ENCODE results near the gene TUBGCP6. TPM values are rescaled to one million over a fixed set of nuclear protein-coding genes. Genes with fewer than 3 reads are reported as not detected.

Gene TUBGCP6
- total and polyA plus RNA-seq, 2 donors (not counting 3 experiments of a cell fraction or from before 2014, with no cell fraction given) = 33.1 to 45.3 TPM

GRCh38 chr22:50264104-50264745 lies 19.4 kb upstream of the TUBGCP6 start:
- Histone ChIP-seq H4K20me1 (replicated peaks; ENCODE audit: control insufficient read depth, extremely low read depth, insufficient read depth, low read length) (no peaks in the 10 kb centered on the region), H3K36me3 (ENCODE audit: control insufficient read depth in 2 of 2, extremely low read depth in 1 of 2, insufficient read depth in 2 of 2, low read length in 2 of 2) (peaks cover 0 to 4% of the 10 kb centered on the region in 2 experiments), H3K27ac (ENCODE audit: insufficient read depth, low read depth, low read length) (no peak overlapping the region), H2AFZ (ENCODE audit: low read depth, low read length) (no peak overlapping the region), H3K27me3 (ENCODE audit: control insufficient read depth in 2 of 2, insufficient read depth in 2 of 2, low read length in 2 of 2) (no peaks in the 10 kb centered on the region), H3K9me1 (replicated peaks; ENCODE audit: control insufficient read depth, extremely low read depth, insufficient read depth, low read length) (no peaks in the 10 kb centered on the region), H3K4me1 (ENCODE audit: control insufficient read depth, extremely low read depth, insufficient read depth, low read length) (peaks cover 11% of the 10 kb centered on the region), H3K79me2 (ENCODE audit: control insufficient read depth, insufficient read depth, low read length) (peaks cover 12% of the 10 kb centered on the region), H3K9me3 (replicated peaks; ENCODE audit: control insufficient read depth, insufficient read depth, low read length) (no peaks in the 10 kb centered on the region), H3K4me3 (replicated peaks in 1 of 3; ENCODE audit: insufficient read depth in 1 of 3, low read depth in 1 of 3, low read length in 3 of 3) (no peak overlapping the region), H3K9ac (replicated peaks; ENCODE audit: extremely low read depth, insufficient read depth, low read length) (no peak overlapping the region), H3K4me2 (ENCODE audit: insufficient read depth, low read length) (no peak overlapping the region)
- BruUV-seq (replicated peaks) = no TSS peak
- no peak for DNase-seq (ENCODE audit: low read depth, low spot score)
- dilution Hi-C loops (cut with MboI; ENCODE audit: extremely low pct_ligation_motif_present, low sequenced_read_pairs) = no loop called here
- TF ChIP-seq FOS (IDR thresholded peaks at IDR 0.05; ENCODE audit: borderline replicate concordance, insufficient read depth, low read length) (no peak), POLR2A (IDR thresholded peaks at IDR 0.05; ENCODE audit: low read depth, low read length) (no peak), GATA2 (IDR thresholded peaks at IDR 0.05; ENCODE audit: insufficient read depth, insufficient read length, low read depth, low read length) (no peak), POLR2AphosphoS5 (IDR thresholded peaks at IDR 0.05; ENCODE audit: insufficient read depth, low read depth, low read length) (no peak), MAX (IDR thresholded peaks at IDR 0.05; ENCODE audit: insufficient read depth, insufficient read length) (no peak), MYC (IDR thresholded peaks at IDR 0.05; ENCODE audit: low read depth, low read length) (no peak), CTCF (IDR thresholded peaks at IDR 0.05; ENCODE audit: extremely low read depth in 1 of 2, insufficient read depth in 1 of 2, low read depth in 1 of 2, low read length in 2 of 2) (no peak), EZH2 (IDR thresholded peaks at IDR 0.05; ENCODE audit: borderline replicate concordance, low read depth, low read length, severe bottlenecking) (no peak), JUN (IDR thresholded peaks at IDR 0.05; ENCODE audit: borderline replicate concordance, insufficient read depth, insufficient read length, low read depth) (no peak)
- ChIA-PET POLR2A (no interaction called here), CTCF (interaction anchor here (1.5 to 4.9 kb wide), 2 partner anchors 13 to 62 kb away, joined by 3 to 41 read pairs; partner anchors contain the start of gene HDAC10)
- FAIRE-seq = no peak
- intact Hi-C loops (cut with micrococcal nuclease) = no loop called here

All from endothelial cell of umbilical vein (primary cell).